ENCODE results near the gene HIF1AN.

HIF1AN gene

GRCh38 chr10:100535715-100536353 lies at the start of gene HIF1AN:
Gene HIF1AN (plus strand): TSS chr10:100535943. CDS start chr10:100535959, 16 bp downstream.
- peak; percentile 91 for DNase-seq

- DNase-seq, result no peak
These were observed 48.2 kb upstream of the HIF1AN start for GRCh38 chr10:100487529-100487928.

- no peak for DNase-seq
These were observed 46.3 kb upstream of the HIF1AN start for GRCh38 chr10:100489396-100489795.

- no peak for DNase-seq
These were observed 45.2 kb upstream of the HIF1AN start for GRCh38 chr10:100490531-100490930.

- no peak for DNase-seq
These were observed 39.2 kb upstream of the HIF1AN start for GRCh38 chr10:100496567-100496966.

- no peak for DNase-seq
These were observed 37.7 kb upstream of the HIF1AN start for GRCh38 chr10:100498059-100498458.

- DNase-seq, result no peak
These were observed 34.3 kb upstream of the HIF1AN start for GRCh38 chr10:100501423-100501822.

- no peak for DNase-seq
These were observed 32.7 kb upstream of the HIF1AN start for GRCh38 chr10:100502926-100503494.

- no peak for DNase-seq
These were observed 31.6 kb upstream of the HIF1AN start for GRCh38 chr10:100504096-100504495.

- DNase-seq, result no peak
These were observed 30.6 kb upstream of the HIF1AN start for GRCh38 chr10:100505164-100505563.

- no peak for DNase-seq
These were observed 29.0 kb upstream of the HIF1AN start for GRCh38 chr10:100506596-100507356.

GRCh38 chr10:100507357-100507732 lies 28.4 kb upstream of the HIF1AN start:
- DNase-seq, result no peak

- no peak for DNase-seq
These were observed 27.5 kb upstream of the HIF1AN start for GRCh38 chr10:100508266-100508665.

GRCh38 chr10:100508691-100509150 lies 27.0 kb upstream of the HIF1AN start:
- DNase-seq, result no peak

GRCh38 chr10:100509241-100509840 lies 26.4 kb upstream of the HIF1AN start:
- no peak for DNase-seq

GRCh38 chr10:100510533-100511308 lies 25.0 kb upstream of the HIF1AN start:
- no peak for DNase-seq

- DNase-seq, result no peak
These were observed 20.1 kb upstream of the HIF1AN start for GRCh38 chr10:100515612-100516011.

GRCh38 chr10:100516847-100517246 lies 18.9 kb upstream of the HIF1AN start:
- no peak for DNase-seq

GRCh38 chr10:100518761-100519241 lies 16.9 kb upstream of the HIF1AN start:
- DNase-seq, result peak; percentile 15

- no peak for DNase-seq
These were observed 16.3 kb upstream of the HIF1AN start, which contains the start of gene SEC31B for GRCh38 chr10:100519311-100520051. Gene SEC31B (minus strand): TSS chr10:100519861. CDS start chr10:100516952, 2,909 bp downstream.

GRCh38 chr10:100520811-100521210 lies 14.9 kb upstream of the HIF1AN start:
- no peak for DNase-seq
